ENCODE data around the gene TTLL11.
A peak's percentile ranks its signal among the peaks of the same experiment; 100 is the strongest.

Gene TTLL11

GRCh38 chr9:121824651-121825030 lies 268.5 kb downstream of the TTLL11 start:
- Histone ChIP-seq H3K4me1 (ENCODE audit: insufficient read depth, poor library complexity, severe bottlenecking) (peaks cover 3% of the 10 kb centered on the region), H3K27ac (ENCODE audit: poor library complexity, severe bottlenecking) (no peak overlapping the region), H3K9me3 (ENCODE audit: severe bottlenecking) (no peaks in the 10 kb centered on the region), H3K27me3 (ENCODE audit: insufficient read depth, poor library complexity, severe bottlenecking) (no peaks in the 10 kb centered on the region), H3K4me3 (ENCODE audit: severe bottlenecking) (no peak overlapping the region), H3K36me3 (ENCODE audit: low read depth) (no peaks in the 10 kb centered on the region)
- peak; percentile 46; the same call in 1 of the 3 replicates for ATAC-seq (ENCODE audit: low read depth)
- no peak for DNase-seq (ENCODE audit: low spot score)
- peak; percentile 18 for TF ChIP-seq CTCF (IDR thresholded peaks at IDR 0.05; ENCODE audit: poor library complexity, severe bottlenecking)

GRCh38 chr9:121823451-121824169 lies 269.5 kb downstream of the TTLL11 start:
- H3K9me3 ChIP-seq (ENCODE audit: severe bottlenecking): no peaks in the 10 kb centered on the region
- no peak for DNase-seq (ENCODE audit: low spot score)
- ATAC-seq (ENCODE audit: low read depth): no peak

GRCh38 chr9:121822093-121823085 lies 270.7 kb downstream of the TTLL11 start:
- DNase-seq (ENCODE audit: low spot score): no peak

More at GRCh38 chr9:121823451-121824169, 269.5 kb downstream of the TTLL11 start:
- H3K4me3 ChIP-seq (ENCODE audit: severe bottlenecking): no peak overlapping the region
- no peaks in the 10 kb centered on the region for H3K36me3 ChIP-seq (ENCODE audit: low read depth)
- peaks cover 3% of the 10 kb centered on the region for H3K4me1 ChIP-seq (ENCODE audit: insufficient read depth, poor library complexity, severe bottlenecking)
- no peaks in the 10 kb centered on the region for H3K27me3 ChIP-seq (ENCODE audit: insufficient read depth, poor library complexity, severe bottlenecking)
- no peak overlapping the region for H3K27ac ChIP-seq (ENCODE audit: poor library complexity, severe bottlenecking)
- no peak for TF ChIP-seq CTCF (IDR thresholded peaks at IDR 0.05; ENCODE audit: poor library complexity, severe bottlenecking)

GRCh38 chr9:121821326-121821725 lies 271.8 kb downstream of the TTLL11 start:
- H3K27me3 ChIP-seq (ENCODE audit: insufficient read depth, poor library complexity, severe bottlenecking): no peaks in the 10 kb centered on the region
- no peak overlapping the region for H3K4me3 ChIP-seq (ENCODE audit: severe bottlenecking)
- no peak overlapping the region for H3K27ac ChIP-seq (ENCODE audit: poor library complexity, severe bottlenecking)
- ATAC-seq (ENCODE audit: low read depth) (no peak), DNase-seq (ENCODE audit: low spot score) (no peak)
- no peaks in the 10 kb centered on the region for H3K9me3 ChIP-seq (ENCODE audit: severe bottlenecking)
- H3K36me3 ChIP-seq (ENCODE audit: low read depth): no peaks in the 10 kb centered on the region
- TF ChIP-seq CTCF (IDR thresholded peaks at IDR 0.05; ENCODE audit: poor library complexity, severe bottlenecking): no peak
- H3K4me1 ChIP-seq (ENCODE audit: insufficient read depth, poor library complexity, severe bottlenecking): peaks cover 3% of the 10 kb centered on the region

More at GRCh38 chr9:121822093-121823085, 270.7 kb downstream of the TTLL11 start:
- Histone ChIP-seq H3K27me3 (ENCODE audit: insufficient read depth, poor library complexity, severe bottlenecking) (no peaks in the 10 kb centered on the region), H3K36me3 (ENCODE audit: low read depth) (no peaks in the 10 kb centered on the region), H3K9me3 (ENCODE audit: severe bottlenecking) (no peaks in the 10 kb centered on the region), H3K4me3 (ENCODE audit: severe bottlenecking) (no peak overlapping the region), H3K4me1 (ENCODE audit: insufficient read depth, poor library complexity, severe bottlenecking) (peaks cover 3% of the 10 kb centered on the region), H3K27ac (ENCODE audit: poor library complexity, severe bottlenecking) (no peak overlapping the region)
- no peak for ATAC-seq (ENCODE audit: low read depth)
- no peak for TF ChIP-seq CTCF (IDR thresholded peaks at IDR 0.05; ENCODE audit: poor library complexity, severe bottlenecking)

Data from RWPE2 (cell line).